ENCODE data around the gene CCNL1.
"Not testable (repeated sequence)": the region's sequence is repeated elsewhere in the genome, so short reads cannot be mapped to it uniquely, and the experiment has no call there.

The CCNL1 gene

GRCh38 chr3:157167371-157168042, 7.6 kb upstream of the CCNL1 start:
- no peak for DNase-seq

DNA sequence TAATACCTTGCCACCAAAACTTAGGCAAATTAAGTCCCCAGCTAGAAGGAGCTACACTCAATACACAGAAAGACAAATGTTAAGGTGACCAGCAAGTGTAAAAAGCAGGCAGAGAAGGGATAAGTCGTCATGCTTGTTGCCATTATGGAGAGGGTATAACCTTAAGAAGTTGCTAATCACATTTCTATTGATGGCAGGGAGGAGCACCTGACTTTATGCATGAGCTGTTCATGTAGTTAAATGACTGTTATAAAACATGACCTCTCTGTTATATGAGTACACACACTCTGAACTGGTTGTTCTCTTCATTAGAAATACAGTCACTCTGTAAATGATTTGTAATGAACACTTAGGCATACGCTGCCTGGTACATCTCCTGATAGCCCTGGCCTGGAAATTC, 6.6 kb upstream of the CCNL1 start:
- no peak for DNase-seq

DNA sequence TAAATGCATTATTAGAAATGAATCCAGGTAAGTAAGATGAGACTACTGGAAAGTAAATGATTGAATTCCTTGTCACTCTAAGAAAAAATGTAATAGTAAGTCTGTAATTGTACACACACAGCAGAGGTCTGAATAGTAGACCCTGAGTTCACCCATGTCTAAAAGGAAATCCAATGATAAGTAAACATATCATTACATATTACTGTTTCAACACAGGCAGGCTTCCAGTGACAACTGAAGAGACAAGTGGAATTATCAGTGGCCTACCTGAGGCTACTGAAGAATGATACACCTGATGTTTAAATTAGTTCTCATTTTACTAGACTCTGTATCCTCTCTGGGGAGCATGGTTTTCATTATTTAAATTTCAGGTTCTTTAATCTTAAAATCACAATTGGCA, 6.2 kb upstream of the CCNL1 start:
- no peak for DNase-seq

DNA sequence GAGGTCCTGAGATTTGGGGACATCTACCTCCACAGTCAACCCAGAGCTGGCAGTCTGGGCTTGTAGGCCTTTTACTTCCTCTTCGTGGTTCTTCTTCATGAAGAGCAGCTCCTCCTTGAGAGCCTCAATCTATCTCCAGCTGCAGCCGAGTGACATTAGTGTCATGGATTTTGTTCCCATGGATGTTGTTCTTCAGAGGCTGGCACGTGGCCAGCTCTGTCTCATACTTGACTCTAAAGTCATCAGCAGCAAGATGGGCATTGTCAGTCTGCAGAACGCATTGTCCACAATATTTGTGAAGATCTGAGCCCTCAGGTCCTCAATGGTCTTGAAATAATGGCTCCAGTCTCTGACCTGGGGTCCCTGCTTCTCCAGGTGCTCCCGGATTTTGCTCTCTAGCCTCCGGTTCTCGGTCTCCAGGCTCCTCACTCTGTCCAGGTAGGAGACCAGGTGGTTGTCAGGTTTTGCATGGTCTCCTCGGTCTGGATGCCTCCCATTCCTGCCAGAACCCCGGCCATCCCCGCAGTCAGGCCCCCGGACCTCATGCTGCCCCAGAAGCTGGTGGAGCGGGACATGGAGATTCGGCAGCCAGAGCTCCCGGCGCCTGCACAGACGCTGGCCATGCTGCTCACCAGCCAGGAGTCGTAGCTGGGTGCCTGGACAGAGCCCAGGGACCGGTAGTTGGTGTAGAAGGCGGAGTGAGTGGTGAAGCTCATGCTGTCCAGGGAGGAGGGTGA, 3.4 kb upstream of the CCNL1 start:
- DNase-seq: no peak

DNA sequence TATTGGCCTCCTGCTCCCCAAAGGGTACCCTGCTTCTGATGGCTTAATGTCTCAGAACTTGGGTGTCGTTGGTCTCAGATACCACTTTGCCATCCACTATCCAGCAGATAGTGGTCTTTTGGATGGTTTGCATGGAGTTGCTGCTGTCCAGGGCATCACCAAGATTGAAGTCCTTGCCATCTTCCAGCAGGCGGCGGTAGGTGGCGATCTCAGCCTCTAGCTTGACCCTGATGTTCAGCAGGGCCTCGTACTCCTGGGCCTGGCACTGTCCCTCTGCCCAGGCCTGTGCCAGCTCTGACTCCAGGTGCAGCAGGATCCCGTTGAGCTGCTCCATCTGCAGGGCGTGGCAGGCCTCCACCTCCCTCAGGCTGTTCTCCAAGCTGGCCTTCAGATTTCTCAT, 2.7 kb upstream of the CCNL1 start:
- DNase-seq: not testable (repeated sequence)

DNA sequence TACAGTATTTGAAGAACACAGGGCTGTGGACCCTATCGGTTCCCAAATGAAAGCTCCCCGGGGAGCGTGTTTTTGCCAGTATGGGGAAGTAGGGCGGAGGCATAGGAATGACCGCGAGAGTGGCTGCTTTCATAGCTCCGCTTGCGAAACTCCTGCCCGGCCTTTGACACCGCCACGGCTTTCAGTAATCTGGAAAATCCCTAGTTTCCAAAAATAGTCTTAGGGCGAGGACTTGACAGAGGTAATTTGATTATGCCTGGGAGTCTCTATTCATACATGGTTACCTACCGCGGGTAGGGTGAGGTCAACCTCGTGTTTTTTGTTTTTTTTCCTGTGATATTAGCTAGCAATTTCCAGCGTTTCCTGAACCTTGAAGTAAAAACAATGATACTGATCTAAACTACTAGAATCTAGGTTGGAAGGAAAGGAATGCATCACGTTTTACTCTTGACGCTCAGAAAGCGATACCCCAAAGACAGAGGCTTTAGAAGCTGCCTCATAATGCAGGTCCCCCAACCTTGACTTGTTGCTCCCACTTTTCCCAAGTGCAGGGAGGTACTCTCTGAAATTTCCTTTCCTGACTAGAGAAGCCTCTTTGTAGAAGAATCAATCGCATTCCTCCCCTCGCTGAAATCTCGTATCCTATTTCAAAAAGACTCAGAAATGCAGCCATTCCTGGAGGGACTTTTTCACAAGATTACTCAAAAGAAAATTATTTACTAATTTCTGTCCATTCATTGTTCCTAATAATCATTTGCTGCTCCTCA, 894 bp upstream of the CCNL1 start:
- peak; percentile 85 for DNase-seq

DNA sequence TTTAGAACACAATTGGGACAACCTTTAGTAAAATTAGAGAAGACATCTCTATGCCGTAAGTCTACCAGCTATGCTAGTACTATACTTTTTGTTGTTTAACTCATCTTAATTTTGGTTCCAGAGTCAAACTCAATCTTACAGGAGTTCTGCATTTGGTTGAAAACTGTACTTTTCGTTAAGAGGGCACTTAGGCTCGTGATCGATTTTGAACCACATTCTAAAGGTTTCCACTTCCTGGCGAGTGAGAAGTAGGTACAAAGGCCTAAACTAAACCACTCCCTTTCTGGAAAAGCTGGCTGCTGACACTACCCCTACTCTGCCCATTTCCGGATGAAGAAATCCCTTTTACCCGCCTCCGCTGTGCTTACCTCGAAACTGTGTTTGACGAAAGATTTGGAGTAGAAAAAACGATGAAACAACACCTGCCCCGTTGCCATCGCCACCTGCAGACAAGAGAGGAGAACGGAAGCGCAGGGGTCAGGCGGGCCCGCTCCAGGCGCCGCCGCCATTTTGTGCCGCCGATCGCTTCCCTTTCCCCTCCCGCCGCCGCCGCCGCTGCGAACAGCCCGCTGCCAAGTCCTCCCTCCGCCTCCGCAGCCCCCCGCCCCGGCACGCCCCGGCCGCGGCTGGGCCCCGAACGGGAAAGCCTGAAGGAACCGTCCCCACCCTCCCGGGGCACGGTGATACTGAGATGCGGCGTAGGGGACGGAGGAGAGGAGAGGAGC, 748 bp downstream of the CCNL1 start:
- DNase-seq: peak; percentile 81

DNA sequence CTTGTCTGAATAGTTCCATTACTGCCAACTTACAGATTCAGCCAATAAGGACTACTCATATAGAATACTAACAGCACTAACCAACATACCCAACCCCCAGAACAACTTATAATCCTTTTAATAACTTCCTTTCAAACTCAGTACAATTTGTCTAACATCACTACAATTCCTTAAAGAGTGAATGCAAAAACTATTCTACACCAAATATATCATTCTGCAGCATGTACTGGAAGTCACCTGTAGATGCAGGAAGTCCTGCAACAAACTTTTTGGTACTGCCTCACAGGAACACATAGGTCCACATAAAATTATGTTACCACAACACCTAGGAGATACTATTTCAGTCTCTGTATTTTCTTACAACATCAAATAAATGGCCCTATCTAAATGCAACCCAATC, 2.1 kb downstream of the CCNL1 start:
- no peak for DNase-seq

- DNase-seq: no peak
Measured at GRCh38 chr3:157156837-157157635, 2.9 kb downstream of the CCNL1 start.

DNA sequence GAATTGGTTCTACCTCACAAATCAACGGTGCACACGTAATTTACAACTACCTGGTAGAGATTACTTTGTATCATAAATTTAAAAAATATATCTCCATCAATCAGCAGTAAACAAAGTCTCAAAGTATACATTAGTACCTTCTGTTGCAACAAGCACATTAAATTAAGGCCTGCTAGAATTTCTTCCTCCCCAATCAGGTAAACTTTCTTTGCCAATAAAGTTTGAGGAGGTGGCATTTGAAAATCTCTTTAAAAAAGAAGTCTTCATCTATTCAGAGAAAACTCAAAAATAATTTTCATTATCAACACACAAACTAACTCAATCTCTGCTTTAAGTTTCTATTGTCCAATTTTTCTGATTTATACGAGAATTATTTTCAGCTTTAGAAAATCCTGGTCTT, 4.4 kb downstream of the CCNL1 start:
- DNase-seq: no peak

GRCh38 chr3:157154563-157155330, 5.2 kb downstream of the CCNL1 start:
- DNase-seq: no peak

GRCh38 chr3:157152930-157153329, 7.0 kb downstream of the CCNL1 start:
- no peak for DNase-seq

DNA sequence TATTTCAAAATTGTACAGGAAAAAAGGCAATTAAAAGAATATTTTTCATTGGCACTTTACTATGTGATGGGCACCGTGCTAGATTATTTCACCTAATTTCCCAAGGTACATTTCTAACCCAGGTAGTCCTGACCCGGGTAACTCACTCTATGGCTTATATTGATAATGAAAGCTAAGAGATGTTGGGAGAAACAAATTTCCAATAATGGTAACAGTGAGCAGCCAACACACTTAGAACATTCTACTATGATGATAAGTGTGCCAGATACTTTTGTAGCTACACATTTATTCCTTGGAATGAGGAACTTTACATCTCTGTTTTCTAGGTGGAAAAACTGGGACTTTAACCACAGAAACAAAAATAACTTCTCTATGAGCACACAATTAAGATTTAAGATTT, 7.5 kb downstream of the CCNL1 start:
- no peak for DNase-seq

- DNase-seq: no peak
Measured at GRCh38 chr3:157151627-157152026, 8.3 kb downstream of the CCNL1 start.

GRCh38 chr3:157151151-157151550, 8.8 kb downstream of the CCNL1 start:
- no peak for DNase-seq

GRCh38 chr3:157149136-157149696, 10.7 kb downstream of the CCNL1 start:
- DNase-seq: no peak

DNA sequence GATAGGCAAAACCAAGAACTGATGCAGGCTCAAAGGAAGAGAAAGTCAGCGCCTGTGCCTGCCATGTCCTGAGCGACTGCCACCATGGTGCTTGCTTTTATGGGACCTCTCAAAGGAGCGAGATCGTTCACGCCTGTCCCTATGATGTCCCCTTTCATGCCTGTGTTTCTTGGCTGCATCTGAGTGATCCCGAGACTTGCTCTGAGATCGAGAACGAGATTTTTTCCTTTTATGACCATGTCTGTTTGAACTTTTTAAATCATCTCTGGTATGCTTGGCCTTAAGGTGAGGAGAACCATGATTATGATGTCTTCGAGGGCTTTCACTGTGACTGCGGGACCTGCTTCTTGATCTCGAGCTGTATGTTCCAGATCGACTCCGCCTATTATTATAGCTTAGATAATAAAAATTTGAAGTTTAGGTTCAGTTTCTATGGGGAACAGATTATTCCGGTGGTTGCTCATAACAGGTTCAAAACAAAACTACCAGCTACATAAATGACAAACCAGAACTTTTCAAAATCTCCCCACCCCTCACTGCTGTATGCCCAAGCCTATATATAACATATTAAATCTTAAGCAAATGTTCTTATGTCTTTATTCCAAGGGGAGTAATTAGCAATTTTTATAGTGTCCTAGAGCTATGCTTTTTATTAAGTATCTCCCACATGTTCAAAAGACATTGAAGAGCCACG, 11.6 kb downstream of the CCNL1 start:
- no peak for DNase-seq

DNA sequence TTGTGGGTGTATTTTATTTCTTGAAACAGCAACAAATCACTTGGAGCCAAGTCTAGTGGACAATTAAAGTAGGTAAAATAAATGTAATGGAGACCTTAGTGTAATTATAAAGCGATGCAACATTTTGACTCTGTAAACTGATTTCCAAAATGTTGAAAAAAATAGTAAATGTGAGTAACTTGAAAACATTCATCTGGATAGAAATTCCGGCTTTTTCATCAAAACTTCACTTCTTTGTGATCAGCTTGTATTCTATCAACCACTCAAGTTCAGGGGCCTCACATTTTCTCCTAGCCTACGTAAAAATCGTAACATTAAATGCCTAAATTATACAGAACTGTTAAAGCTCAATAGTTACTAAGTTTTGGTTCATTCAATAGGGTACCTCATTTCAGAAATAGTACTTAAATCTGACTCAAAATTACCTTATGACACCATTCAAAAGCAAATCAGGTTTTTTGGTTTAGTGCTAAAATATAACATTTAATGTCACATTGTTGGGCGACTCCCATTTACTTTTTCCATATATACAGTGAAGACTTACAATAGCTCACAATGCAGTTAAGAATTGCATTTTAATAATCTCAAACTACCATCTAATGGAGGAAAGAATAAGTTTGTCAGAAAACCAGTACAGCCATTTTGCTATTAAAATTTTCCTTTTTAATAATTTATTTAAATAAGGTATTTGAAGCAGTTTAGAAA, 12.7 kb downstream of the CCNL1 start:
- no peak for DNase-seq

DNA sequence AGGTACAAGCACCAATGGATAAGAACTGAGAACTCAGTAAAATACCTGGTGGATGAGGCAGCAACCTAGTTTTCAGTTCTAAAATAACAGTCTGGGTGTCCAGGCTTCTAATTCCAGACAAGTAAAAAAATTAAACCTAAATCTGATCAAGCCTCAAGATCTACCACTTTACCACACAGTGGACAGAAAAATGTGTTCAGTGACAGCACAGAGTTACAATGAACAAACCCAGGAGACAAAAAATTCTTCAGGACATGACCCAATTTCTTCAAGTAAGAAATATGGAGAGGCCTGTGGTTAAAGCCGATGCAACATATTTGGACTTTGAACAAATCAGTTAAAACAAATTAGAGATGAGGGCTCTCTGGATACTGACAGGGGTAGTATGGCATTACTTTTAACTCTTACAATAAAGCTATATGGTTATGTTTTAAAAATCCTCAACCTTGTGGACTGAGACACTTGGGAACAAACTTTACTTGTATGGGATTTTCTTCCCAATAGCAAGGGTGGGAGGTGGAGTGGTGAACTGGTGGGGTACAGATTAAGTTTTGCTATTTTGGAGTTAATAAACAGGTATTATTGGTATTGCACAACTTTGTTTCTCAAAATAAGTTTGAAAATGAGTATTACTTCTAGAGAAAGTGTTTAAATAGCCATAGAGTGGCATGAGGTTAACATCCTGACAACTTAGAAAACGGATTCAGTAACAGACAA, 14.2 kb downstream of the CCNL1 start:
- no peak for DNase-seq
